Measurements from ENCODE around the gene PATJ. TPM values are rescaled to one million over a fixed set of nuclear protein-coding genes. Genes with fewer than 3 reads are reported as not detected.
"Not testable (repeated sequence)": the region's sequence is repeated elsewhere in the genome, so short reads cannot be mapped to it uniquely, and the experiment has no call there.

PATJ gene
- total and polyA plus RNA-seq, 8 donors = 9.1 to 195 (median 68.0) TPM

DNA sequence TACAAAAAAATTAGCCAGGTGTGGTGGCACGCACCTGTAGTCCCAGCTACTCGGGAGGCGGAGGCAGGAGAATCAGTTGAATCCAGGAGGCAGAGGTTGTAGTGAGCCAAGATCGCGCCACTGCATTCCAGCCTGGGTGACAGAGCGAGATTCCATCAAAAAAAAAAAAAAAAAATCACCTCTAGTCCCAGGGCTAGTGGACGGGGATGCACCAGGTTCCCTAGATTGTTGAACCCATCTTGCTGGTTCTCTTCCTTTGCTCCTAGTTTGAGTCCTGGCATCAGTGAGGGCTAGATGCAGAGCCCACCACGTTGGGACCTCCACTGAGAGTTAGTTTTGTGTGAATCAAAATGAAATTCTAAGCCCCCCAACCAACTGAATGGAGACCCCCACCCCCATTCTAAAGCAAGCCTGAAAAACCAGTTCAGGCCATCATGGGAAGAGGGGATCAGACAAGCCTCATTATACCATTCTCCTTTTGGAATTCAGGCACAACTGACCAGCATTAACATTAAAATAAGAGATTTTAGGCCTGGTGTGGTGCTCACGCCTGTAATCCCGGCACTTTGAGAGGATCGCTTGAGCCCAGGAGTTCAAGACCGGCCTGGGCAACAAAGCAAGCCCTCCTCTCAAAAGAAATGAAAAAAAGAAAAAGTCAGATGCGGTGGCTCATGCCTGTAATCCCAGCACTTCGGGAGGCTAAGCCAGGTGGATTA, 434.5 kb downstream of the PATJ start:
- TF ChIP-seq EP300 (IDR thresholded peaks at IDR 0.05) = no peak
- DNase-seq = no peak
- intact Hi-C loops (cut with DNase I; ENCODE audit: low total_unique reads) = loop anchor here (5.0 kb wide), 1 partner anchor 231 kb away; no protein-coding TSS in a partner anchor
- Histone ChIP-seq H3K9me3 (no peaks in the 10 kb centered on the region), H3K4me1 (peaks cover 0 to 10% (median 4%) of the 10 kb centered on the region in 4 donors), H3K27me3 (peaks cover 0 to 10% (median 0%) of the 10 kb centered on the region in 3 donors), H3K27ac (no peak overlapping the region), H3K4me3 (no peak overlapping the region), H3K36me3 (no peaks in the 10 kb centered on the region)
- WGBS, 5 donors = 85 to 90% (median 87%) methylated on average over 14 of the region's 14 CpGs

DNA sequence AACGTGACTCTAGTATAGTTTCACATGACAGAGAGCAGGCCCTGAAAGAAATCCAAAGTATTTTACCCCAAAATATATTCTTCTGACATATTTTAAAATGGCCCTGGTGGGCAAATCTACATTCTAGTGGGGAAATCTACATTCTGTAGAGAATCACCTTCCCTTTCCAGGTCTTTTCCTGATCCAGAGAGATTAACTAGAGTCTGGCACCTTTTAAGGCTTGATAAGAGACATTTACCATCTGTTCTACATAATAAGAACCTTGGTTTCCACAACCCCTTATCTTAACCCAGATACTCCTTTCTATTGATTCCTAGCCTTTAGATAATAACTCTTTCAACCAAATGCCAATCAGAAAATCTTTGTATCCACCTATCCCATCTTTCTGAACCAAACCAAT, 435.3 kb downstream of the PATJ start:
- H3K9me3 ChIP-seq = no peaks in the 10 kb centered on the region
- no peak overlapping the region for H3K27ac ChIP-seq
- TF ChIP-seq EP300 (IDR thresholded peaks at IDR 0.05) (no peak), POLR2A (IDR thresholded peaks at IDR 0.05) (no peak), POLR2AphosphoS5 (IDR thresholded peaks at IDR 0.05) (no peak)
- TF ChIP-seq, protein P1, sequence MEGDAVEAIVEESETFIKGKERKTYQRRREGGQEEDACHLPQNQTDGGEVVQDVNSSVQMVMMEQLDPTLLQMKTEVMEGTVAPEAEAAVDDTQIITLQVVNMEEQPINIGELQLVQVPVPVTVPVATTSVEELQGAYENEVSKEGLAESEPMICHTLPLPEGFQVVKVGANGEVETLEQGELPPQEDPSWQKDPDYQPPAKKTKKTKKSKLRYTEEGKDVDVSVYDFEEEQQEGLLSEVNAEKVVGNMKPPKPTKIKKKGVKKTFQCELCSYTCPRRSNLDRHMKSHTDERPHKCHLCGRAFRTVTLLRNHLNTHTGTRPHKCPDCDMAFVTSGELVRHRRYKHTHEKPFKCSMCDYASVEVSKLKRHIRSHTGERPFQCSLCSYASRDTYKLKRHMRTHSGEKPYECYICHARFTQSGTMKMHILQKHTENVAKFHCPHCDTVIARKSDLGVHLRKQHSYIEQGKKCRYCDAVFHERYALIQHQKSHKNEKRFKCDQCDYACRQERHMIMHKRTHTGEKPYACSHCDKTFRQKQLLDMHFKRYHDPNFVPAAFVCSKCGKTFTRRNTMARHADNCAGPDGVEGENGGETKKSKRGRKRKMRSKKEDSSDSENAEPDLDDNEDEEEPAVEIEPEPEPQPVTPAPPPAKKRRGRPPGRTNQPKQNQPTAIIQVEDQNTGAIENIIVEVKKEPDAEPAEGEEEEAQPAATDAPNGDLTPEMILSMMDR (IDR thresholded peaks at IDR 0.05) = no peak
- H3K27me3 ChIP-seq = peaks cover 0 to 4% (median 0%) of the 10 kb centered on the region in 3 donors
- intact Hi-C loops (cut with DNase I; ENCODE audit: low total_unique reads) = loop anchor here (5.0 kb wide), 1 partner anchor 230 kb away; no protein-coding TSS in a partner anchor
- WGBS, 5 donors = 65 to 74% (median 70%) methylated on average over 1 of the region's 1 CpG
- peaks cover 0 to 10% (median 4%) of the 10 kb centered on the region in 4 donors for H3K4me1 ChIP-seq
- H3K4me3 ChIP-seq = no peak overlapping the region
- H3K36me3 ChIP-seq = no peaks in the 10 kb centered on the region
- DNase-seq = no peak

DNA sequence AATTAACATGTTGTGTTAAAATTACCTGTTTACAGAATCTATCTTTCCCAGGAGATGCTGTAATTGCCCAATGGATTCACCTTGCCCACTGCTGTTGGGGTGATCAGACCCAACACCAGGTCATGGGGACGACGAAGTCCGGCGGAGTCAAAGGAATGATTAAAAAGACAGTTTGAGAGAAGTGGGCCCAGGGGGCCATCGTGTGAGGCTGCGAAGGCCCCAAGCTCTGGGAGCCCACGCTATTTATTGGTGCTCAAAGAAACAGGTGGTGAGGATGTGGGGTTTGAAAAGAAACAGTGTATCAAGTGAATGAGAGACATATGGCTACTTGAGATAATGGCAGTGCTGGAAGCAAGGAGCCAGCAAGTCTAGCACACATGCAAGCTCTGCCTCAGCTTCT, 436.1 kb downstream of the PATJ start:
- intact Hi-C loops (cut with DNase I; ENCODE audit: low total_unique reads) = loop anchor here (5.0 kb wide), 1 partner anchor 229 kb away; no protein-coding TSS in a partner anchor
- 88 to 97% (median 95%) methylated on average over 7 of the region's 7 CpGs for WGBS, 5 donors
- Histone ChIP-seq H3K27me3 (no peaks in the 10 kb centered on the region), H3K36me3 (no peaks in the 10 kb centered on the region), H3K4me3 (no peak overlapping the region), H3K9me3 (no peaks in the 10 kb centered on the region), H3K27ac (no peak overlapping the region), H3K4me1 (peaks cover 0 to 10% (median 4%) of the 10 kb centered on the region in 4 donors)
- no peak for DNase-seq
- no peak for TF ChIP-seq EP300 (IDR thresholded peaks at IDR 0.05)
- no peak for TF ChIP-seq POLR2A (IDR thresholded peaks at IDR 0.05)
- TF ChIP-seq POLR2AphosphoS5 (IDR thresholded peaks at IDR 0.05) = no peak
- TF ChIP-seq, protein P1 (IDR thresholded peaks at IDR 0.05) = no peak

DNA sequence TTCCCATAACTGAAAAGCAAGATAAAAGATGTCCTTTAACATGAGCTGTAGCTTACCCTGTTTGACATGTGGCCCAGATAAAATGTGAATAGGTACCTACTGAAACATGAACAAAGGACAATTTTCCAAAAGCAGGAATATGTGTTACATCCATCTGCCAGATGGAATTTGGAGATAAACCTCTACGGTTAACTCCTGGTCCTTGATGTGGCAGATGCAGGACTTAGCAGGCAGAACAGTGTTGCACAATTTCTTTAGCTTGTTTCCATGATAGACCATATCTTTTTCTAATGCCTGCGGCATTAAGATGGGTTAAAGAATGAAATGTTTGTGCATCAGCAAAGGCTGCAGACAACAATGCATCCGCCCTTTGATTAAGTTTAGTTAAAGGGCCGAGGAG, 437.8 kb downstream of the PATJ start:
- DNase-seq; H3K4me3 ChIP-seq; H3K27me3 ChIP-seq; H3K9me3 ChIP-seq; H3K27ac ChIP-seq; intact Hi-C loops (cut with DNase I; ENCODE audit: low total_unique reads); H3K36me3 ChIP-seq: not testable (repeated sequence)
- peaks cover 0 to 10% (median 4%) of the 10 kb centered on the region in 4 donors for H3K4me1 ChIP-seq
- WGBS, 5 donors = 50 to 70% (median 63%) methylated on average over 4 of the region's 4 CpGs

DNA sequence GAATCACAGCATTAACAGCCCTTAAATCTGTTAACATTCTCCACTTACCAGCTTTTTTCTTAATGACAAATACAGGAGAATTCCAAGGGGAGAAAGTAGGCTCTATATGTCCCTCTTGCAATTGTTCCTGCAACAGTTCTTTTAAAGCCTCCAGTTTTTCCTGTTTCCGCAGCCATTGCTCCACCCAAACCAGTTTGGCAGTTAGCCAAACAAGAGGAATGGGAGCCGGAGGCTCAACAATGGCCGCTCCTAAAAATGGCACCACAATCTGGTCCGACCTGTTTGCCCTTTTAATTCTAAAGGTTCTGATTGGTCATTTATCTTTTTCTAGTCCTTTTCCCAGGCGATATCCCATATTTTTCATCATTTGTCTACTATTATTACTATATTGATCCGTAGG, 438.4 kb downstream of the PATJ start:
- intact Hi-C loops (cut with DNase I; ENCODE audit: low total_unique reads) = no loop called here
- Histone ChIP-seq H3K4me1 (peaks cover 0 to 10% (median 4%) of the 10 kb centered on the region in 4 donors), H3K27ac (no peak overlapping the region), H3K27me3 (no peaks in the 10 kb centered on the region), H3K36me3 (no peaks in the 10 kb centered on the region), H3K4me3 (no peak overlapping the region), H3K9me3 (no peaks in the 10 kb centered on the region)
- 26 to 45% (median 32%) methylated on average over 6 of the region's 6 CpGs for WGBS, 5 donors
- peak; percentile 36 to 72 for DNase-seq
- no peak for TF ChIP-seq EP300 (IDR thresholded peaks at IDR 0.05)
- no peak for TF ChIP-seq POLR2A (IDR thresholded peaks at IDR 0.05)
- TF ChIP-seq, protein P1 (IDR thresholded peaks at IDR 0.05) = no peak
- no peak for TF ChIP-seq POLR2AphosphoS5 (IDR thresholded peaks at IDR 0.05)

Data from stomach (tissue), 9 donors.